Suprapubic skin (tissue), 4 donors: ENCODE measurements around the gene LILRB5. TPM values are rescaled to one million over a fixed set of nuclear protein-coding genes. Genes with fewer than 3 reads are reported as not detected.
"Not testable (repeated sequence)": the region's sequence is repeated elsewhere in the genome, so short reads cannot be mapped to it uniquely, and the experiment has no call there.

ENCODE experiments used
- DNase-seq, 2 donors: peaks; one replicate each; pipeline ENCODE4 v3.0.0-alpha.2; 2019; ENCODE audit warnings: low spot score in 2 of 2
- H3K27ac ChIP-seq: fragments of 200-600 bp; sonication (generic); one replicate; pipeline ENCODE4 v1.5.1; 2019
- H3K27me3 ChIP-seq: fragments of 200-600 bp; sonication (generic); one replicate; pipeline ENCODE4 v1.5.1; 2019
- H3K36me3 ChIP-seq: fragments of 200-600 bp; sonication (generic); one replicate; pipeline ENCODE4 v1.5.1; 2019
- H3K4me1 ChIP-seq: fragments of 200-600 bp; sonication (generic); one replicate; pipeline ENCODE4 v1.5.1; 2019
- H3K4me3 ChIP-seq: fragments of 200-600 bp; sonication (generic); one replicate; pipeline ENCODE4 v1.5.1; 2019; ENCODE audit warnings: mild to moderate bottlenecking
- H3K9me3 ChIP-seq: fragments of 200-600 bp; sonication (generic); one replicate; pipeline ENCODE4 v1.5.1; 2019
- CTCF ChIP-seq, 2 donors: fragments of 200-600 bp in 1 of 2; fragments of 450-650 bp in 1 of 2; sonication (generic) in 1 of 2; IDR thresholded peaks; one replicate each; pipeline ENCODE4 v1.5.1; 2016 to 2019; ENCODE audit warnings: antibody characterized with exemption in 2 of 2, mild to moderate bottlenecking in 1 of 2, moderate library complexity in 1 of 2
- EP300 ChIP-seq: sonication (generic); formaldehyde crosslinking; IDR thresholded peaks from one replicate; pipeline ENCODE4 v1.6.1; 2017; ENCODE audit warnings: antibody characterized with exemption
- POLR2A ChIP-seq, 2 donors: fragments of 450-650 bp; IDR thresholded peaks; one replicate each; pipeline ENCODE4 v1.6.1; 2017; ENCODE audit warnings: antibody characterized with exemption in 2 of 2, mild to moderate bottlenecking in 2 of 2, moderate library complexity in 2 of 2
- POLR2AphosphoS5 ChIP-seq, 3 donors: sonication (generic); formaldehyde crosslinking; IDR thresholded peaks; one replicate each; pipeline ENCODE4 v1.6.1; 2017; ENCODE audit warnings: antibody characterized with exemption in 3 of 3
- WGBS: methylation state at CpG from one replicate; pipeline ENCODE4 v1.1.5; 2018; 5-methylcytosine and 5-hydroxymethylcytosine counted together
- total RNA-seq, 4 donors: library from RNA; depleted of rRNA; stranded (reverse); fragments of >200 nt; gene quantifications; one replicate each; pipeline ENCODE4 v1.1.0, GENCODE V29; 2016

Gene LILRB5
- total RNA-seq, 4 donors from 2014 or later, result 0.68 to 3.4 (median 2.0) TPM

- peak in 1 of 2 donors; percentile 31 for DNase-seq
- Histone ChIP-seq H3K27ac (no peak overlapping the region), H3K4me3 (no peak overlapping the region), H3K27me3 (peaks cover 17% of the 10 kb centered on the region), H3K9me3 (no peaks in the 10 kb centered on the region), H3K36me3 (no peaks in the 10 kb centered on the region), H3K4me1 (no peaks in the 10 kb centered on the region)
- TF ChIP-seq CTCF (IDR thresholded peaks at IDR 0.05) (no peak), POLR2AphosphoS5 (IDR thresholded peaks at IDR 0.05) (no peak), POLR2A (IDR thresholded peaks at IDR 0.05) (no peak), EP300 (no peak)
- 94% methylated on average over 4 of the region's 5 CpGs for WGBS
Measured at GRCh38 chr19:54233941-54234340, 23.1 kb downstream of the LILRB5 start.

GRCh38 chr19:54231077-54231931 lies 25.8 kb downstream of the LILRB5 start:
- Histone ChIP-seq H3K4me3 (no peak overlapping the region), H3K27me3 (peaks cover 17% of the 10 kb centered on the region), H3K27ac (no peak overlapping the region), H3K9me3 (no peaks in the 10 kb centered on the region), H3K36me3 (no peaks in the 10 kb centered on the region), H3K4me1 (no peaks in the 10 kb centered on the region)
- DNase-seq, result peak; percentile 89 to 90
- TF ChIP-seq POLR2A (IDR thresholded peaks at IDR 0.05) (no peak), CTCF (IDR thresholded peaks at IDR 0.05) (peak; percentile 75 to 89)
- WGBS, result 20% methylated on average over 21 of the region's 21 CpGs

- DNase-seq, result peak in 1 of 2 donors; percentile 61
- H3K9me3 ChIP-seq, result no peaks in the 10 kb centered on the region
- no peaks in the 10 kb centered on the region for H3K36me3 ChIP-seq
- H3K27ac ChIP-seq, result no peak overlapping the region
- H3K4me1 ChIP-seq, result no peaks in the 10 kb centered on the region
- 82% methylated on average over 7 of the region's 7 CpGs for WGBS
- no peak for TF ChIP-seq POLR2A (IDR thresholded peaks at IDR 0.05)
- no peak for TF ChIP-seq POLR2AphosphoS5 (IDR thresholded peaks at IDR 0.05)
- TF ChIP-seq EP300, result no peak
- TF ChIP-seq CTCF (IDR thresholded peaks at IDR 0.05), result no peak
- no peak overlapping the region for H3K4me3 ChIP-seq
- H3K27me3 ChIP-seq, result peaks cover 17% of the 10 kb centered on the region
Measured at GRCh38 chr19:54230031-54230430, 27.0 kb downstream of the LILRB5 start.

- TF ChIP-seq POLR2A (IDR thresholded peaks at IDR 0.05), result no peak
- TF ChIP-seq POLR2AphosphoS5 (IDR thresholded peaks at IDR 0.05), result no peak
- TF ChIP-seq CTCF (IDR thresholded peaks at IDR 0.05), result no peak
- no peak for TF ChIP-seq EP300
- Histone ChIP-seq H3K27ac (no peak overlapping the region), H3K4me1 (no peaks in the 10 kb centered on the region), H3K36me3 (no peaks in the 10 kb centered on the region), H3K9me3 (no peaks in the 10 kb centered on the region), H3K27me3 (peaks cover 17% of the 10 kb centered on the region), H3K4me3 (no peak overlapping the region)
- DNase-seq, result peak in 1 of 2 donors; percentile 52
- 91% methylated on average over 8 of the region's 8 CpGs for WGBS
Measured at GRCh38 chr19:54229146-54229545, 27.9 kb downstream of the LILRB5 start.

GRCh38 chr19:54224619-54225018 lies 32.5 kb downstream of the LILRB5 start:
- peaks cover 21% of the 10 kb centered on the region for H3K27me3 ChIP-seq
- DNase-seq, result peak in 1 of 2 donors; percentile 40
- not testable (repeated sequence) for H3K36me3 ChIP-seq, H3K27ac ChIP-seq, H3K4me3 ChIP-seq, H3K4me1 ChIP-seq, H3K9me3 ChIP-seq
- 77% methylated on average over 9 of the region's 10 CpGs for WGBS

- not testable (repeated sequence) for H3K36me3 ChIP-seq, H3K9me3 ChIP-seq, H3K27ac ChIP-seq, H3K4me1 ChIP-seq, H3K4me3 ChIP-seq
- H3K27me3 ChIP-seq, result peaks cover 21% of the 10 kb centered on the region
- WGBS, result 44% methylated on average over 5 of the region's 5 CpGs
- DNase-seq, result peak in 1 of 2 donors; percentile 70
Measured at GRCh38 chr19:54223937-54224281, 33.2 kb downstream of the LILRB5 start.

GRCh38 chr19:54223277-54223936 lies 33.7 kb downstream of the LILRB5 start:
- not testable (repeated sequence) for H3K4me1 ChIP-seq, H3K27ac ChIP-seq, H3K4me3 ChIP-seq, H3K36me3 ChIP-seq, H3K9me3 ChIP-seq
- WGBS, result 57% methylated on average over 7 of the region's 14 CpGs
- DNase-seq, result peak in 1 of 2 donors; percentile 76
- peaks cover 21% of the 10 kb centered on the region for H3K27me3 ChIP-seq

GRCh38 chr19:54222474-54223276 lies 34.4 kb downstream of the LILRB5 start, which contains the start of gene LILRB3:
LILRB3 (minus strand) TSS chr19:54223007; CDS start chr19:54222976, 31 bp downstream.
- WGBS, result 53% methylated on average over 11 of the region's 16 CpGs
- peak within 1 kb of the TSS; percentile 14 for H3K4me3 ChIP-seq

More at GRCh38 chr19:54222474-54223276, 34.4 kb downstream of the LILRB5 start, which contains the start of gene LILRB3:
- H3K27ac ChIP-seq, H3K36me3 ChIP-seq, H3K4me1 ChIP-seq, H3K9me3 ChIP-seq: not testable (repeated sequence)
- peak; percentile 72 to 81 for DNase-seq
- peaks cover 21% of the 10 kb centered on the region for H3K27me3 ChIP-seq
